Transverse colon (tissue), 4 donors: Measurements from ENCODE around the gene GP1BB. TPM values are rescaled to one million over a fixed set of nuclear protein-coding genes. Genes with fewer than 3 reads are reported as not detected.

ENCODE experiments used
- DNase-seq: peaks from one replicate; pipeline ENCODE4 v3.0.0-alpha.2; 2019
- H3K27ac ChIP-seq, 4 donors: fragments of 200-600 bp; sonication (generic); 2 replicates each; pipeline ENCODE4 v1.5.1; 2016 to 2018; ENCODE audit warnings: inconsistent platforms in 4 of 4
- H3K27me3 ChIP-seq: fragments of 200-600 bp; sonication (generic); 2 replicates; pipeline ENCODE4 v1.5.1; 2017; ENCODE audit warnings: inconsistent platforms
- H3K36me3 ChIP-seq, 4 donors: fragments of 200-600 bp; sonication (generic); 2 replicates each; pipeline ENCODE4 v1.5.1; 2017 to 2019; ENCODE audit warnings: inconsistent platforms in 4 of 4
- H3K4me1 ChIP-seq, 4 donors: fragments of 200-600 bp; sonication (generic); 2 replicates each; pipeline ENCODE4 v1.5.1; 2017 to 2020; ENCODE audit warnings: inconsistent platforms in 4 of 4
- H3K4me3 ChIP-seq, 4 donors: fragments of 200-600 bp; sonication (generic); 1 replicate in 1 of 4; 2 replicates in 3 of 4; pipeline versions ENCODE4 v1.5.1 to v1.6.1; 2017 to 2019; ENCODE audit warnings: inconsistent platforms in 4 of 4
- H3K9me3 ChIP-seq, 2 donors: fragments of 200-600 bp; sonication (generic); 2 replicates each; pipeline ENCODE4 v1.5.1; 2017 to 2019; ENCODE audit warnings: inconsistent platforms in 2 of 2
- CTCF ChIP-seq, 5 experiments: fragments of 200-600 bp in 3 of 5; fragments of 450-650 bp in 2 of 5; sonication (generic) in 3 of 5; IDR thresholded peaks; 1 replicate in 2 of 5; 2 replicates in 3 of 5; pipeline ENCODE4 v1.5.1; 2016 to 2017; ENCODE audit warnings: antibody characterized with exemption in 5 of 5, inconsistent platforms in 3 of 5, mild to moderate bottlenecking in 2 of 5, moderate library complexity in 1 of 5
- EP300 ChIP-seq: sonication (generic); formaldehyde crosslinking; IDR thresholded peaks from one replicate; pipeline ENCODE4 v1.6.1; 2017; ENCODE audit warnings: antibody characterized with exemption, low read depth
- POLR2A ChIP-seq: fragments of 450-650 bp; IDR thresholded peaks from one replicate; pipeline ENCODE4 v1.6.1; 2016; ENCODE audit warnings: antibody characterized with exemption, mild to moderate bottlenecking, moderate library complexity
- POLR2AphosphoS5 ChIP-seq, 3 donors: sonication (generic); formaldehyde crosslinking; IDR thresholded peaks; one replicate each; pipeline ENCODE4 v1.6.1; 2016; ENCODE audit warnings: antibody characterized with exemption in 3 of 3
- WGBS, 2 donors: methylation state at CpG; one replicate each; pipeline ENCODE4 v1.1.5; 2018; ENCODE audit warnings: low coverage in 1 of 2; 5-methylcytosine and 5-hydroxymethylcytosine counted together
- in situ Hi-C, 4 donors: fragments of 200-750 bp; cut with MboI; loops; one replicate each; pipeline versions ENCODE4 v1.15.0 to v1.15.1; 2017; ENCODE audit warnings: low sequenced_read_pairs in 3 of 4, low pct_ligation_motif_present in 1 of 4, low pct_unique_long_range_greater_than_20kb in 1 of 4
- intact Hi-C: fragments of 100-400 bp; cut with DNase I; formaldehyde crosslinking; loops from one replicate; pipeline ENCODE4 v1.15.1; 2023; ENCODE audit warnings: low total_unique reads
- total RNA-seq, 4 donors: library from RNA; depleted of rRNA; stranded (reverse); fragments of >200 nt; gene quantifications; one replicate each; pipeline ENCODE4 v1.1.0, GENCODE V29; 2016

The GP1BB gene
- total RNA-seq, 4 donors from 2014 or later: 0.41 to 10.3 (median 1.8) TPM

- DNase-seq: no peak
- intact Hi-C loops: no loop called here
- Histone ChIP-seq H3K27me3 (peaks cover 13% of the 10 kb centered on the region), H3K36me3 (no peaks in the 10 kb centered on the region), H3K9me3 (no peaks in the 10 kb centered on the region), H3K4me1 (no peaks in the 10 kb centered on the region), H3K27ac (no peak overlapping the region), H3K4me3 (no peak overlapping the region)
- in situ Hi-C loops: no loop called here
- TF ChIP-seq POLR2AphosphoS5 (IDR thresholded peaks at IDR 0.05) (no peak), POLR2A (no peak), EP300 (no peak), CTCF (IDR thresholded peaks at IDR 0.05) (no peak)
- 54% methylated on average over 8 of the region's 9 CpGs; no CpG with 5 or more reads in 1 of the 2 donors for WGBS, 2 donors
Measured at GRCh38 chr22:19703869-19704268, 19.5 kb upstream of the GP1BB start.

GRCh38 chr22:19704355-19705015 is 18.9 kb upstream of the GP1BB start:
- DNase-seq: no peak
- Histone ChIP-seq H3K4me1 (no peaks in the 10 kb centered on the region), H3K4me3 (no peak overlapping the region), H3K27me3 (peaks cover 13% of the 10 kb centered on the region), H3K36me3 (no peaks in the 10 kb centered on the region), H3K27ac (no peak overlapping the region), H3K9me3 (no peaks in the 10 kb centered on the region)
- intact Hi-C loops: no loop called here
- 67% methylated on average over 15 of the region's 15 CpGs; no CpG with 5 or more reads in 1 of the 2 donors for WGBS, 2 donors
- in situ Hi-C loops: no loop called here
- TF ChIP-seq CTCF (IDR thresholded peaks at IDR 0.05) (no peak), POLR2AphosphoS5 (IDR thresholded peaks at IDR 0.05) (no peak), EP300 (no peak), POLR2A (no peak)

- DNase-seq: no peak
- H3K4me1 ChIP-seq: no peaks in the 10 kb centered on the region
- no peak overlapping the region for H3K4me3 ChIP-seq
- peaks cover 13% of the 10 kb centered on the region for H3K27me3 ChIP-seq
- H3K36me3 ChIP-seq: no peaks in the 10 kb centered on the region
- in situ Hi-C loops: no loop called here
- no peaks in the 10 kb centered on the region for H3K9me3 ChIP-seq
- 20 to 87% methylated on average over 1 to 12 of the region's 14 CpGs for WGBS, 2 donors
- no peak overlapping the region for H3K27ac ChIP-seq
- TF ChIP-seq CTCF (IDR thresholded peaks at IDR 0.05): no peak
- no peak for TF ChIP-seq POLR2A
- no peak for TF ChIP-seq EP300
- TF ChIP-seq POLR2AphosphoS5 (IDR thresholded peaks at IDR 0.05): no peak
- intact Hi-C loops: no loop called here
Measured at GRCh38 chr22:19705181-19705934, 18.0 kb upstream of the GP1BB start.

- no peaks in the 10 kb centered on the region for H3K9me3 ChIP-seq
- in situ Hi-C loops (no loop called here), intact Hi-C loops (no loop called here)
- H3K4me1 ChIP-seq: no peaks in the 10 kb centered on the region
- TF ChIP-seq POLR2A (no peak), EP300 (no peak), CTCF (IDR thresholded peaks at IDR 0.05) (no peak), POLR2AphosphoS5 (IDR thresholded peaks at IDR 0.05) (no peak)
- DNase-seq: no peak
- no peaks in the 10 kb centered on the region for H3K36me3 ChIP-seq
- peaks cover 13% of the 10 kb centered on the region for H3K27me3 ChIP-seq
- no peak overlapping the region for H3K4me3 ChIP-seq
- no peak overlapping the region for H3K27ac ChIP-seq
- 73 to 93% methylated on average over 4 to 7 of the region's 7 CpGs for WGBS, 2 donors
Measured at GRCh38 chr22:19706661-19707151, 16.6 kb upstream of the GP1BB start.
